ENCODE data around the gene ARSB.
"Not testable (repeated sequence)": the region's sequence is repeated elsewhere in the genome, so short reads cannot be mapped to it uniquely, and the experiment has no call there.

ARSB gene

GRCh38 chr5:78886341-78887230 is 98.5 kb downstream of the ARSB start:
- no peak overlapping the region for H3K27ac ChIP-seq (ENCODE audit: low read depth, low read length, severe bottlenecking)
- H3K9me3 ChIP-seq (ENCODE audit: control insufficient read depth, low read length), result no peaks in the 10 kb centered on the region
- H3K36me3 ChIP-seq (ENCODE audit: control insufficient read depth, insufficient read depth, low read length), result no peaks in the 10 kb centered on the region
- H3K4me1 ChIP-seq (ENCODE audit: control insufficient read depth, insufficient read depth, low read length, poor library complexity, severe bottlenecking), result peaks cover 4% of the 10 kb centered on the region
- no peak overlapping the region for H3K4me3 ChIP-seq (ENCODE audit: extremely low read depth, insufficient read depth, low read length, poor library complexity, severe bottlenecking)
- WGBS, 2 experiments (ENCODE audit: insufficient coverage in 2 of 2), result 83 to 89% methylated on average over 1 to 2 of the region's 2 CpGs

GRCh38 chr5:78881884-78882283 is 103.2 kb downstream of the ARSB start:
- WGBS, 2 experiments (ENCODE audit: insufficient coverage in 2 of 2), result 64 to 82% methylated on average over 2 of the region's 3 CpGs
- Histone ChIP-seq H3K4me1 (ENCODE audit: control insufficient read depth, insufficient read depth, low read length, poor library complexity, severe bottlenecking) (no peaks in the 10 kb centered on the region), H3K27ac (ENCODE audit: low read depth, low read length, severe bottlenecking) (no peak overlapping the region), H3K4me3 (ENCODE audit: extremely low read depth, insufficient read depth, low read length, poor library complexity, severe bottlenecking) (no peak overlapping the region), H3K36me3 (ENCODE audit: control insufficient read depth, insufficient read depth, low read length) (no peaks in the 10 kb centered on the region), H3K9me3 (ENCODE audit: control insufficient read depth, low read length) (no peaks in the 10 kb centered on the region)

DNA sequence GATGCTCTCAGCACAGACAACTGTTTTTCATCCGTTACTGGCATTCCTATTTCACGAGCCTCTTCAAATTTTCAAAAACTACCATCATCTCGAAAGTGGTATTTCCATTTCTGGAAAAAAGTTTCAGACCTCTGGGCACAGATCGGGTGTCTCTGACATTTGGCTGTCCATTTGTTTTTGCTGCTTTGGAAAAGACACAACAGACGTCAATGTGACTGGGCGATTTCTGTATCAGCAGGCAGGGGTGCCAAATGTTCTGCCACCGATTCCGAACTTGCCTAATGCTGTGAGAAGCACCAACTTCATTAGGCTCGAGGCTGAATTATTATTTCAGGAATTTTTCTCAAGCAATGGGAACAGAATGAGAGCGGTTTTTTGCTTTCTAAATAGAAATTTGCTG is 105.6 kb downstream of the ARSB start:
- Histone ChIP-seq H3K4me1 (ENCODE audit: control insufficient read depth, insufficient read depth, low read length, poor library complexity, severe bottlenecking) (no peaks in the 10 kb centered on the region), H3K36me3 (ENCODE audit: control insufficient read depth, insufficient read depth, low read length) (no peaks in the 10 kb centered on the region), H3K9me3 (ENCODE audit: control insufficient read depth, low read length) (no peaks in the 10 kb centered on the region), H3K27ac (ENCODE audit: low read depth, low read length, severe bottlenecking) (no peak overlapping the region), H3K4me3 (ENCODE audit: extremely low read depth, insufficient read depth, low read length, poor library complexity, severe bottlenecking) (no peak overlapping the region)
- 88 to 94% methylated on average over 9 to 10 of the region's 10 CpGs for WGBS, 2 experiments (ENCODE audit: insufficient coverage in 2 of 2)

DNA sequence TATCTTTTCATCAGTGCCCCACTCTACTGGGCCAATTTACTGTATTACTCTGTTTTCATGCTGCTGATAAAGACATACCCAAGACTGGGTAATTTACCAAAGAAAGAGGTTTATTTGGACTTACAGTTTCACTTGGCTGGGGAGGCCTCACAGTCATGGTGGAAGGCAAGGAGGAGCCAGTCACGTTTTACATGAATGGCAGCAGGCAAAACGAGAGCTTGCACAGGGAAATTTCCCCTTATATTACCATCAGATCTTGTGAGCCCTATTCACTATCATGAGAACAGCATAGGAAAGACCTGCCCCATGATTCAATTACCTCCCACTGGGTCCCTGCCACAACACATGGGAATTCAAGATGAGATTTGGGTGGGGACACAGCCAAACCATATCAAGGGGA is 119.0 kb downstream of the ARSB start:
- H3K4me1 ChIP-seq (ENCODE audit: control insufficient read depth, insufficient read depth, low read length, poor library complexity, severe bottlenecking); H3K36me3 ChIP-seq (ENCODE audit: control insufficient read depth, insufficient read depth, low read length); H3K9me3 ChIP-seq (ENCODE audit: control insufficient read depth, low read length); H3K4me3 ChIP-seq (ENCODE audit: extremely low read depth, insufficient read depth, low read length, poor library complexity, severe bottlenecking); H3K27ac ChIP-seq (ENCODE audit: low read depth, low read length, severe bottlenecking): not testable (repeated sequence)
- 60 to 100% methylated on average over 1 to 2 of the region's 2 CpGs for WGBS, 2 experiments (ENCODE audit: insufficient coverage in 2 of 2)

- 86% methylated on average over 1 of the region's 1 CpG; no CpG with 5 or more reads in 1 of the 2 experiments for WGBS, 2 experiments (ENCODE audit: insufficient coverage in 2 of 2)
- peaks cover 5% of the 10 kb centered on the region for H3K36me3 ChIP-seq (ENCODE audit: control insufficient read depth, insufficient read depth, low read length)
- H3K27ac ChIP-seq (ENCODE audit: low read depth, low read length, severe bottlenecking), result no peak overlapping the region
- no peaks in the 10 kb centered on the region for H3K4me1 ChIP-seq (ENCODE audit: control insufficient read depth, insufficient read depth, low read length, poor library complexity, severe bottlenecking)
- H3K9me3 ChIP-seq (ENCODE audit: control insufficient read depth, low read length), result peaks cover 20% of the 10 kb centered on the region
- H3K4me3 ChIP-seq (ENCODE audit: extremely low read depth, insufficient read depth, low read length, poor library complexity, severe bottlenecking), result no peak overlapping the region
These were observed 126.7 kb downstream of the ARSB start for GRCh38 chr5:78858364-78858763.

DNA sequence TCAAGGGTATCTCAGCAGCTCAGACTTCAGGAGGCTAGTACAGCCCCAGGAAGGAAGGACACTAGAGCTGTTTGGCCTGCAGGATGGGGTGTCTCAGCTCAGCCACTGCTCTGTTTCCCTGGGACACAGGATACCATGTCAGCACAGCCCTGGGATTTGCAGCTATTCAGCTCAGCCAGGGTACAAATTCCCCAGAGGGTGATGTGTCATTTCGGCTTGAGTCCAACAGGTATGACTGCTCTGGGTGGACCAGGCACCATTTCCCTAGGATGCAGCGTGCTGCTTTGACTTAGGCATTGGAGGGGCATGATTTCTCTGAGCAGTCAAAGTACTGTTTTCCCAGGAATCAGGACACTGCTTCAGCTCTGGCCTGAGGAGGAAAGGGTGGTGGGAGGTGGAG is 130.1 kb downstream of the ARSB start:
- WGBS, 2 experiments (ENCODE audit: insufficient coverage in 2 of 2), result 70 to 82% methylated on average over 2 of the region's 2 CpGs
- H3K4me1 ChIP-seq (ENCODE audit: control insufficient read depth, insufficient read depth, low read length, poor library complexity, severe bottlenecking), result no peaks in the 10 kb centered on the region
- H3K27ac ChIP-seq (ENCODE audit: low read depth, low read length, severe bottlenecking), result no peak overlapping the region
- no peak overlapping the region for H3K4me3 ChIP-seq (ENCODE audit: extremely low read depth, insufficient read depth, low read length, poor library complexity, severe bottlenecking)
- H3K9me3 ChIP-seq (ENCODE audit: control insufficient read depth, low read length), result peaks cover 20% of the 10 kb centered on the region
- peaks cover 5% of the 10 kb centered on the region for H3K36me3 ChIP-seq (ENCODE audit: control insufficient read depth, insufficient read depth, low read length)

DNA sequence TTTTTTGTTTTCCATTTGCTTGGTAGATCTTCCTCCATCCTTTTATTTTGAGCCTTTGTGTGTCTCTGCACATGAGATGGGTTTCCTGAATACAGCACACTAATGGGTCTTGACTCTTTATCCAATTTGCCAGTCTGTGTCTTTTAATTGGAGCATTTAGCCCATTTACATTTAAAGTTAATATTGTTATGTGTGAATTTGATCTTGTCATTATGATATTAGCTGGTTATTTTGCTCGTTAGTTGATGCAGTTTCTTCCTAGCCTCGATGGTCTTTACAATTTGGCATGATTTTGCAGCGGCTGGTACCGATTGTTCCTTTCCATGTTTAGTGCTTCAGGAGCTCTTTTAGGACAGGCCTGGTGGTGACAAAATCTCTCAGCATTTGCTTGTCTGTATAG is 133.2 kb downstream of the ARSB start:
- H3K4me3 ChIP-seq (ENCODE audit: extremely low read depth, insufficient read depth, low read length, poor library complexity, severe bottlenecking); H3K36me3 ChIP-seq (ENCODE audit: control insufficient read depth, insufficient read depth, low read length); H3K27ac ChIP-seq (ENCODE audit: low read depth, low read length, severe bottlenecking); H3K4me1 ChIP-seq (ENCODE audit: control insufficient read depth, insufficient read depth, low read length, poor library complexity, severe bottlenecking): not testable (repeated sequence)
- no CpG with 5 or more reads among the region's 4 CpGs for WGBS, 2 experiments (ENCODE audit: insufficient coverage in 2 of 2)
- H3K9me3 ChIP-seq (ENCODE audit: control insufficient read depth, low read length), result peaks cover 20% of the 10 kb centered on the region

GRCh38 chr5:78845470-78845869 is 139.6 kb downstream of the ARSB start:
- no peak overlapping the region for H3K4me3 ChIP-seq (ENCODE audit: extremely low read depth, insufficient read depth, low read length, poor library complexity, severe bottlenecking)
- 80% methylated on average over 1 of the region's 3 CpGs; no CpG with 5 or more reads in 1 of the 2 experiments for WGBS, 2 experiments (ENCODE audit: insufficient coverage in 2 of 2)
- no peaks in the 10 kb centered on the region for H3K36me3 ChIP-seq (ENCODE audit: control insufficient read depth, insufficient read depth, low read length)
- no peak overlapping the region for H3K27ac ChIP-seq (ENCODE audit: low read depth, low read length, severe bottlenecking)
- H3K9me3 ChIP-seq (ENCODE audit: control insufficient read depth, low read length), result no peaks in the 10 kb centered on the region
- H3K4me1 ChIP-seq (ENCODE audit: control insufficient read depth, insufficient read depth, low read length, poor library complexity, severe bottlenecking), result no peaks in the 10 kb centered on the region

DNA sequence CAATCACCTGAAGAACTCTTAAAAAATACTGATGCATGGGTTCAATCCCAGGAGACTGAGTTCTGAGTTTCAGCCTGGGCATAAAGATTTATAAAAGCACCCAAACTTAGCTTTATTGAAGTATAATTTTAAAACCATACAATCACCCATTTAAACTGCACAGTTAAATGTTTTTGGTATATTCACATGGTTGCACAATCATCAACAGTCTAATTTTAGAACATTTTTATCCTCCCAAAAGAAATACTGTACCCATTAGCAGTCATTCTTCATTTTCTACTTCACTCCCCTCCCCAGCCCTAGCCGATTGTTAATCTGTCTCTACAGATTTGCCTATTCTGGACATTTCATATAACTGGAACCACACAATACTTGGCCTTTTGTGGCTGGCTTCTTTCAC is 141.7 kb downstream of the ARSB start:
- Histone ChIP-seq H3K36me3 (ENCODE audit: control insufficient read depth, insufficient read depth, low read length) (no peaks in the 10 kb centered on the region), H3K4me3 (ENCODE audit: extremely low read depth, insufficient read depth, low read length, poor library complexity, severe bottlenecking) (no peak overlapping the region), H3K4me1 (ENCODE audit: control insufficient read depth, insufficient read depth, low read length, poor library complexity, severe bottlenecking) (no peaks in the 10 kb centered on the region), H3K9me3 (ENCODE audit: control insufficient read depth, low read length) (no peaks in the 10 kb centered on the region), H3K27ac (ENCODE audit: low read depth, low read length, severe bottlenecking) (no peak overlapping the region)
- WGBS, 2 experiments (ENCODE audit: insufficient coverage in 2 of 2), result 86 to 87% methylated on average over 1 of the region's 1 CpG

GRCh38 chr5:78841767-78842166 is 143.3 kb downstream of the ARSB start:
- Histone ChIP-seq H3K36me3 (ENCODE audit: control insufficient read depth, insufficient read depth, low read length) (no peaks in the 10 kb centered on the region), H3K4me3 (ENCODE audit: extremely low read depth, insufficient read depth, low read length, poor library complexity, severe bottlenecking) (no peak overlapping the region), H3K4me1 (ENCODE audit: control insufficient read depth, insufficient read depth, low read length, poor library complexity, severe bottlenecking) (no peaks in the 10 kb centered on the region), H3K27ac (ENCODE audit: low read depth, low read length, severe bottlenecking) (no peak overlapping the region), H3K9me3 (ENCODE audit: control insufficient read depth, low read length) (no peaks in the 10 kb centered on the region)
- no CpG with 5 or more reads among the region's 2 CpGs for WGBS, 2 experiments (ENCODE audit: insufficient coverage in 2 of 2)

GRCh38 chr5:78838753-78839152 is 146.4 kb downstream of the ARSB start:
- H3K36me3 ChIP-seq (ENCODE audit: control insufficient read depth, insufficient read depth, low read length), result no peaks in the 10 kb centered on the region
- no peak overlapping the region for H3K4me3 ChIP-seq (ENCODE audit: extremely low read depth, insufficient read depth, low read length, poor library complexity, severe bottlenecking)
- H3K27ac ChIP-seq (ENCODE audit: low read depth, low read length, severe bottlenecking), result no peak overlapping the region
- H3K4me1 ChIP-seq (ENCODE audit: control insufficient read depth, insufficient read depth, low read length, poor library complexity, severe bottlenecking), result peaks cover 9% of the 10 kb centered on the region
- H3K9me3 ChIP-seq (ENCODE audit: control insufficient read depth, low read length), result no peaks in the 10 kb centered on the region
- 91 to 95% methylated on average over 2 of the region's 3 CpGs for WGBS, 2 experiments (ENCODE audit: insufficient coverage in 2 of 2)

Measured in mesodermal cell (in vitro differentiated cells).